ACHN (cell line): ENCODE results near the gene OVAAL.

ENCODE experiments used
- DNase-seq: peaks from one replicate; pipeline ENCODE4 v3.0.0-alpha.2; 2015
- in situ Hi-C: cut with HindIII; loops from 2 replicates; pipeline ENCODE4 v1.10.0; 2017; ENCODE audit warnings: low sequenced_read_pairs, low pct_ligation_motif_present, low pct_unique_long_range_greater_than_20kb

Gene OVAAL

GRCh38 chr1:180593382-180593781, 34.6 kb downstream of the OVAAL start:
- in situ Hi-C loops, result no loop called here
- no peak for DNase-seq

GRCh38 chr1:180594723-180595122, 36.0 kb downstream of the OVAAL start:
- in situ Hi-C loops, result no loop called here
- DNase-seq, result peak; percentile 13

- no peak for DNase-seq
- in situ Hi-C loops, result no loop called here
These were observed 37.2 kb downstream of the OVAAL start for GRCh38 chr1:180595966-180596365.

- DNase-seq, result no peak
- in situ Hi-C loops, result no loop called here
These were observed 38.8 kb downstream of the OVAAL start for GRCh38 chr1:180597520-180597919.

- DNase-seq, result peak; percentile 98
- in situ Hi-C loops, result no loop called here
These were observed 39.7 kb downstream of the OVAAL start for GRCh38 chr1:180598333-180598974.

- peak; percentile 14 for DNase-seq
- in situ Hi-C loops, result no loop called here
These were observed 41.6 kb downstream of the OVAAL start for GRCh38 chr1:180600343-180600742.

GRCh38 chr1:180601512-180601911, 42.7 kb downstream of the OVAAL start:
- in situ Hi-C loops, result no loop called here
- DNase-seq, result no peak

GRCh38 chr1:180603223-180603849, 44.6 kb downstream of the OVAAL start:
- in situ Hi-C loops, result no loop called here
- no peak for DNase-seq

- no peak for DNase-seq
- in situ Hi-C loops, result no loop called here
These were observed 45.1 kb downstream of the OVAAL start for GRCh38 chr1:180603850-180604226.

GRCh38 chr1:180606155-180606554, 47.4 kb downstream of the OVAAL start:
- in situ Hi-C loops, result no loop called here
- no peak for DNase-seq

- no peak for DNase-seq
- in situ Hi-C loops, result no loop called here
These were observed 51.1 kb downstream of the OVAAL start for GRCh38 chr1:180609643-180610555.

- in situ Hi-C loops, result no loop called here
- no peak for DNase-seq
These were observed 51.8 kb downstream of the OVAAL start for GRCh38 chr1:180610556-180611015.

- in situ Hi-C loops, result no loop called here
- no peak for DNase-seq
These were observed 52.5 kb downstream of the OVAAL start for GRCh38 chr1:180611016-180611930.

GRCh38 chr1:180612632-180613031, 53.9 kb downstream of the OVAAL start:
- in situ Hi-C loops, result no loop called here
- DNase-seq, result no peak

- no peak for DNase-seq
- in situ Hi-C loops, result no loop called here
These were observed 56.0 kb downstream of the OVAAL start for GRCh38 chr1:180614730-180615129.

- in situ Hi-C loops, result no loop called here
- no peak for DNase-seq
These were observed 56.9 kb downstream of the OVAAL start for GRCh38 chr1:180615493-180616290.
